HepG2 (cell line): ENCODE measurements around the gene CHN2. TPM values are rescaled to one million over a fixed set of nuclear protein-coding genes. Genes with fewer than 3 reads are reported as not detected.

ENCODE experiments used
- ASH2L ChIP-seq: fragments of 300-600, 200-600 bp; sonication (generic); IDR thresholded peaks from 2 replicates; pipeline ENCODE4 v1.7.0; 2017; ENCODE audit warnings: low read depth, mild to moderate bottlenecking, moderate library complexity, mixed read lengths, low read length; ENCODE audit not compliant: insufficient read length
- ATF7 ChIP-seq, 2 experiments: fragments of 450-650 bp in 1 of 2; sonication (generic) in 1 of 2; formaldehyde crosslinking in 1 of 2; IDR thresholded peaks; 2 replicates each; pipeline versions ENCODE4 v1.4.0 to v1.6.1; 2016 to 2020; ENCODE audit warnings: antibody characterized with exemption in 1 of 2, mild to moderate bottlenecking in 1 of 2, missing genetic modification reagents in 1 of 2
- FOXP4 ChIP-seq: sonication (generic); formaldehyde crosslinking; IDR thresholded peaks from 2 replicates; pipeline ENCODE4 v1.4.0; 2020; ENCODE audit warnings: missing genetic modification reagents
- RXRA ChIP-seq: sonication (generic); formaldehyde crosslinking; IDR thresholded peaks from 2 replicates; pipeline ENCODE4 v1.5.1; 2020; ENCODE audit warnings: missing genetic modification reagents
- THAP11 ChIP-seq: IDR thresholded peaks from 2 replicates; pipeline ENCODE4 v1.6.1; 2016; ENCODE audit warnings: missing biosample characterization, missing genetic modification reagents
- ZNF180 ChIP-seq: sonication (generic); formaldehyde crosslinking; IDR thresholded peaks from 2 replicates; pipeline ENCODE4 v1.4.0; 2020; ENCODE audit warnings: low read depth, missing genetic modification reagents, borderline replicate concordance
- ZNF768 ChIP-seq: sonication (generic); formaldehyde crosslinking; IDR thresholded peaks from 2 replicates; pipeline ENCODE4 v1.4.0; 2020; ENCODE audit warnings: missing genetic modification reagents
- polyA plus RNA-seq, 8 experiments: library from polyadenylated mRNA; depleted of rRNA in 3 of 8; stranded (reverse) in 7 of 8; unstranded in 1 of 8; fragments of >200 nt; fragmentation: Illumina TruSeq in 4 of 8; extraction: Trizol in 4 of 8; gene quantifications; 2 replicates each; pipeline versions ENCODE4 v1.2.1 to v1.2.3, GENCODE V29; 2011 to 2016; ENCODE audit warnings: low read depth in 4 of 8, missing spikeins in 1 of 8, mixed read lengths in 1 of 8; ENCODE audit not compliant: insufficient read depth in 1 of 8
- total RNA-seq, 5 experiments: library from RNA; depleted of rRNA; stranded (reverse); fragments of >200 nt; fragmentation: Illumina TruSeq; extraction: Trizol; gene quantifications; 2 replicates each; pipeline ENCODE4 v1.2.3, GENCODE V29; 2016; ENCODE audit warnings: low read depth in 1 of 5
- TF ChIP-seq, protein P1 (sequence below): sonication (generic); formaldehyde crosslinking; IDR thresholded peaks from 2 replicates; pipeline ENCODE4 v1.4.0; 2020; ENCODE audit warnings: missing genetic modification reagents, mild to moderate bottlenecking, borderline replicate concordance
- TF ChIP-seq, protein P2 (sequence below): sonication (generic); formaldehyde crosslinking; IDR thresholded peaks from 2 replicates; pipeline ENCODE4 v1.9.0; 2021; ENCODE audit warnings: missing genetic modification reagents, borderline replicate concordance
- TF ChIP-seq, protein P3 (sequence below): sonication (generic); formaldehyde crosslinking; IDR thresholded peaks from 2 replicates; pipeline ENCODE4 v1.9.0; 2021; ENCODE audit warnings: mild to moderate bottlenecking, missing genetic modification reagents
- TF ChIP-seq, protein P4 (sequence below): sonication (generic); formaldehyde crosslinking; IDR thresholded peaks from 2 replicates; pipeline ENCODE4 v1.8.1; 2022; ENCODE audit warnings: mild to moderate bottlenecking, missing genetic modification reagents

The CHN2 gene
- total and polyA plus RNA-seq, 2 of the 13 experiments (the other 11 are each of a cell fraction or from before 2014, with no cell fraction given): 23.5 to 30.5 TPM

DNA sequence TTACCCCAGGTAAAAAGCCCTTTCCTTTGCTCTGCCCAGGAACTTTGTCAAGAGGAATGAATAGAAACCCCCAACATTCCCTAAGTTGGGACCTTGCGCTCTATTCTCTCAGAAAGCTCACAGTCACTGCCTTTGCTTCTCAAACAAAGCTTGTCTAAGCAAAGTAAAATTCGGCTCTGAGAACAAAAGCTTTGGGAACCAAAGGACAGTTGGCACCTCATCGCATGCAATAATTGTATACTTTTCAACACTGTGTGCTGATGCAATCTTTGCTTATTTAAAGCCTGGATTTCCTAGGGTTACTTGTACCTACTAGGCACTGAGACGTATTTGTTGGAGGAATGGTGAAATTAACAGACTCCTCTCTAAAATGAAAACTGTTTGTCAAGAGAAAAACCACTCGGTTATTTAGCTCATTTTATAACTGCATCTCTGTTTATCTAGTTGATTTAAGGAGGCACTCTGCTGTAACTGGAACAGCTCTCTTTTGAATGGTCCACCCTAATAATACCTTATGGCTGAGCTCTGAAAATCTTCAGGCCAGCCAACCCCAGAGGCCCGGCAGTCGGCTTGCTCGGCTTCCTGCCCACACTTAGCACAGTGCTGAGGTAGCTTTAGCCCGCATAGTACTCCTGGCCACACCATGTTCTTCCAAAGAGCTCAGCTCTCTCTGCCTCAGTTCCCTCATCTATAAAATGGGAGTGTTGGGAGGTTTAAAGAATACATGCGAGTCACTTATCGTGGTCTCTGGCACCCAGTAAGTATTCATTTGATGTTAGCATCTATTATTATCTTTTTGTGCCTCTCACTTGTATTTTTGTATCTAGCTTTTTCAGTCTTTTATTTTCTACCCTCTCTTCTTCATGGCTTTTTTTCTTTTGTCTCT lies 288.9 kb downstream of the CHN2 start (continued):
- TF ChIP-seq, protein P1, sequence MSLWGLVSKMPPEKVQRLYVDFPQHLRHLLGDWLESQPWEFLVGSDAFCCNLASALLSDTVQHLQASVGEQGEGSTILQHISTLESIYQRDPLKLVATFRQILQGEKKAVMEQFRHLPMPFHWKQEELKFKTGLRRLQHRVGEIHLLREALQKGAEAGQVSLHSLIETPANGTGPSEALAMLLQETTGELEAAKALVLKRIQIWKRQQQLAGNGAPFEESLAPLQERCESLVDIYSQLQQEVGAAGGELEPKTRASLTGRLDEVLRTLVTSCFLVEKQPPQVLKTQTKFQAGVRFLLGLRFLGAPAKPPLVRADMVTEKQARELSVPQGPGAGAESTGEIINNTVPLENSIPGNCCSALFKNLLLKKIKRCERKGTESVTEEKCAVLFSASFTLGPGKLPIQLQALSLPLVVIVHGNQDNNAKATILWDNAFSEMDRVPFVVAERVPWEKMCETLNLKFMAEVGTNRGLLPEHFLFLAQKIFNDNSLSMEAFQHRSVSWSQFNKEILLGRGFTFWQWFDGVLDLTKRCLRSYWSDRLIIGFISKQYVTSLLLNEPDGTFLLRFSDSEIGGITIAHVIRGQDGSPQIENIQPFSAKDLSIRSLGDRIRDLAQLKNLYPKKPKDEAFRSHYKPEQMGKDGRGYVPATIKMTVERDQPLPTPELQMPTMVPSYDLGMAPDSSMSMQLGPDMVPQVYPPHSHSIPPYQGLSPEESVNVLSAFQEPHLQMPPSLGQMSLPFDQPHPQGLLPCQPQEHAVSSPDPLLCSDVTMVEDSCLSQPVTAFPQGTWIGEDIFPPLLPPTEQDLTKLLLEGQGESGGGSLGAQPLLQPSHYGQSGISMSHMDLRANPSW (CRISPR knock-in tag): no peak
- TF ChIP-seq ATF7 (IDR thresholded peaks at IDR 0.05): 0 out of 2 replicates have a peak, but pooled peaks have one; percentile 31
- no peak for TF ChIP-seq ATF7 (CRISPR knock-in tag; IDR thresholded peaks at IDR 0.05)
- peak; percentile 75 for TF ChIP-seq THAP11 (CRISPR knock-in tag)
- peak; percentile 28; the same call in 1 of the 2 replicates for TF ChIP-seq RXRA (CRISPR knock-in tag)
- TF ChIP-seq FOXP4 (CRISPR knock-in tag): peak; percentile 93
- TF ChIP-seq ASH2L: peak; percentile 57
- TF ChIP-seq, protein P2, sequence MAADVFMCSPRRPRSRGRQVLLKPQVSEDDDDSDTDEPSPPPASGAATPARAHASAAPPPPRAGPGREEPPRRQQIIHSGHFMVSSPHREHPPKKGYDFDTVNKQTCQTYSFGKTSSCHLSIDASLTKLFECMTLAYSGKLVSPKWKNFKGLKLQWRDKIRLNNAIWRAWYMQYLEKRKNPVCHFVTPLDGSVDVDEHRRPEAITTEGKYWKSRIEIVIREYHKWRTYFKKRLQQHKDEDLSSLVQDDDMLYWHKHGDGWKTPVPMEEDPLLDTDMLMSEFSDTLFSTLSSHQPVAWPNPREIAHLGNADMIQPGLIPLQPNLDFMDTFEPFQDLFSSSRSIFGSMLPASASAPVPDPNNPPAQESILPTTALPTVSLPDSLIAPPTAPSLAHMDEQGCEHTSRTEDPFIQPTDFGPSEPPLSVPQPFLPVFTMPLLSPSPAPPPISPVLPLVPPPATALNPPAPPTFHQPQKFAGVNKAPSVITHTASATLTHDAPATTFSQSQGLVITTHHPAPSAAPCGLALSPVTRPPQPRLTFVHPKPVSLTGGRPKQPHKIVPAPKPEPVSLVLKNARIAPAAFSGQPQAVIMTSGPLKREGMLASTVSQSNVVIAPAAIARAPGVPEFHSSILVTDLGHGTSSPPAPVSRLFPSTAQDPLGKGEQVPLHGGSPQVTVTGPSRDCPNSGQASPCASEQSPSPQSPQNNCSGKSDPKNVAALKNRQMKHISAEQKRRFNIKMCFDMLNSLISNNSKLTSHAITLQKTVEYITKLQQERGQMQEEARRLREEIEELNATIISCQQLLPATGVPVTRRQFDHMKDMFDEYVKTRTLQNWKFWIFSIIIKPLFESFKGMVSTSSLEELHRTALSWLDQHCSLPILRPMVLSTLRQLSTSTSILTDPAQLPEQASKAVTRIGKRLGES (CRISPR knock-in tag): no peak
- TF ChIP-seq ZNF768 (CRISPR knock-in tag): no peak
- TF ChIP-seq, protein P3, sequence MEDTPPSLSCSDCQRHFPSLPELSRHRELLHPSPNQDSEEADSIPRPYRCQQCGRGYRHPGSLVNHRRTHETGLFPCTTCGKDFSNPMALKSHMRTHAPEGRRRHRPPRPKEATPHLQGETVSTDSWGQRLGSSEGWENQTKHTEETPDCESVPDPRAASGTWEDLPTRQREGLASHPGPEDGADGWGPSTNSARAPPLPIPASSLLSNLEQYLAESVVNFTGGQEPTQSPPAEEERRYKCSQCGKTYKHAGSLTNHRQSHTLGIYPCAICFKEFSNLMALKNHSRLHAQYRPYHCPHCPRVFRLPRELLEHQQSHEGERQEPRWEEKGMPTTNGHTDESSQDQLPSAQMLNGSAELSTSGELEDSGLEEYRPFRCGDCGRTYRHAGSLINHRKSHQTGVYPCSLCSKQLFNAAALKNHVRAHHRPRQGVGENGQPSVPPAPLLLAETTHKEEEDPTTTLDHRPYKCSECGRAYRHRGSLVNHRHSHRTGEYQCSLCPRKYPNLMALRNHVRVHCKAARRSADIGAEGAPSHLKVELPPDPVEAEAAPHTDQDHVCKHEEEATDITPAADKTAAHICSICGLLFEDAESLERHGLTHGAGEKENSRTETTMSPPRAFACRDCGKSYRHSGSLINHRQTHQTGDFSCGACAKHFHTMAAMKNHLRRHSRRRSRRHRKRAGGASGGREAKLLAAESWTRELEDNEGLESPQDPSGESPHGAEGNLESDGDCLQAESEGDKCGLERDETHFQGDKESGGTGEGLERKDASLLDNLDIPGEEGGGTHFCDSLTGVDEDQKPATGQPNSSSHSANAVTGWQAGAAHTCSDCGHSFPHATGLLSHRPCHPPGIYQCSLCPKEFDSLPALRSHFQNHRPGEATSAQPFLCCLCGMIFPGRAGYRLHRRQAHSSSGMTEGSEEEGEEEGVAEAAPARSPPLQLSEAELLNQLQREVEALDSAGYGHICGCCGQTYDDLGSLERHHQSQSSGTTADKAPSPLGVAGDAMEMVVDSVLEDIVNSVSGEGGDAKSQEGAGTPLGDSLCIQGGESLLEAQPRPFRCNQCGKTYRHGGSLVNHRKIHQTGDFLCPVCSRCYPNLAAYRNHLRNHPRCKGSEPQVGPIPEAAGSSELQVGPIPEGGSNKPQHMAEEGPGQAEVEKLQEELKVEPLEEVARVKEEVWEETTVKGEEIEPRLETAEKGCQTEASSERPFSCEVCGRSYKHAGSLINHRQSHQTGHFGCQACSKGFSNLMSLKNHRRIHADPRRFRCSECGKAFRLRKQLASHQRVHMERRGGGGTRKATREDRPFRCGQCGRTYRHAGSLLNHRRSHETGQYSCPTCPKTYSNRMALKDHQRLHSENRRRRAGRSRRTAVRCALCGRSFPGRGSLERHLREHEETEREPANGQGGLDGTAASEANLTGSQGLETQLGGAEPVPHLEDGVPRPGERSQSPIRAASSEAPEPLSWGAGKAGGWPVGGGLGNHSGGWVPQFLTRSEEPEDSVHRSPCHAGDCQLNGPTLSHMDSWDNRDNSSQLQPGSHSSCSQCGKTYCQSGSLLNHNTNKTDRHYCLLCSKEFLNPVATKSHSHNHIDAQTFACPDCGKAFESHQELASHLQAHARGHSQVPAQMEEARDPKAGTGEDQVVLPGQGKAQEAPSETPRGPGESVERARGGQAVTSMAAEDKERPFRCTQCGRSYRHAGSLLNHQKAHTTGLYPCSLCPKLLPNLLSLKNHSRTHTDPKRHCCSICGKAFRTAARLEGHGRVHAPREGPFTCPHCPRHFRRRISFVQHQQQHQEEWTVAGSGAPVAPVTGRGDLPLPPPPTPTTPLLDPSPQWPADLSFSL (CRISPR knock-in tag): no peak
- no peak for TF ChIP-seq ZNF180
- TF ChIP-seq, protein P4, sequence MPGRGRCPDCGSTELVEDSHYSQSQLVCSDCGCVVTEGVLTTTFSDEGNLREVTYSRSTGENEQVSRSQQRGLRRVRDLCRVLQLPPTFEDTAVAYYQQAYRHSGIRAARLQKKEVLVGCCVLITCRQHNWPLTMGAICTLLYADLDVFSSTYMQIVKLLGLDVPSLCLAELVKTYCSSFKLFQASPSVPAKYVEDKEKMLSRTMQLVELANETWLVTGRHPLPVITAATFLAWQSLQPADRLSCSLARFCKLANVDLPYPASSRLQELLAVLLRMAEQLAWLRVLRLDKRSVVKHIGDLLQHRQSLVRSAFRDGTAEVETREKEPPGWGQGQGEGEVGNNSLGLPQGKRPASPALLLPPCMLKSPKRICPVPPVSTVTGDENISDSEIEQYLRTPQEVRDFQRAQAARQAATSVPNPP (CRISPR knock-in tag): 0 out of 2 replicates have a peak, but pooled peaks have one; percentile 55
